Activated CD4-positive, alpha-beta T cell treated with anti-CD3 and anti-CD28 coated beads, Interleukin-2, amount 50 U/mL, for 4 hours (primary cell): ENCODE results near the gene SHROOM1.

ENCODE experiments used
- DNase-seq, 2 experiments: peaks; one replicate each; pipeline ENCODE4 v3.0.0-alpha.2; 2020

Gene SHROOM1

GRCh38 chr5:132774406-132774805 lies 56.0 kb downstream of the SHROOM1 start:
- DNase-seq: no peak

- no peak for DNase-seq
Measured at GRCh38 chr5:132773601-132774355, 56.7 kb downstream of the SHROOM1 start.

GRCh38 chr5:132773114-132773513 lies 57.3 kb downstream of the SHROOM1 start:
- no peak for DNase-seq

GRCh38 chr5:132772291-132773070 lies 58.0 kb downstream of the SHROOM1 start:
- no peak for DNase-seq
